Esophagus squamous epithelium (tissue), 5 donors: ENCODE results near the gene ITGB2. TPM values are rescaled to one million over a fixed set of nuclear protein-coding genes. Genes with fewer than 3 reads are reported as not detected.

Experiments
- DNase-seq: peaks from one replicate; lab custom pipeline; 2025; lab: John Stamatoyannopoulos, UW
- H3K27ac ChIP-seq, 4 donors: fragments of 200-600 bp; sonication (generic); one replicate each; pipeline ENCODE4 v1.5.1; 2016 to 2019; ENCODE audit warnings: mild to moderate bottlenecking in 1 of 4
- H3K27me3 ChIP-seq, 4 donors: fragments of 200-600 bp; sonication (generic); 1 replicate in 3 of 4; 2 replicates in 1 of 4; pipeline versions ENCODE4 v1.5.1 to v1.6.0; 2017 to 2021; ENCODE audit warnings: antibody characterized with exemption in 1 of 4
- H3K36me3 ChIP-seq, 3 donors: fragments of 200-600 bp; sonication (generic); one replicate each; pipeline ENCODE4 v1.5.1; 2016 to 2019
- H3K4me1 ChIP-seq, 3 donors: fragments of 200-600 bp; sonication (generic); one replicate each; pipeline ENCODE4 v1.5.1; 2017 to 2019
- H3K4me3 ChIP-seq, 4 donors: fragments of 200-600 bp; sonication (generic); 1 replicate in 3 of 4; 2 replicates in 1 of 4; pipeline ENCODE4 v1.5.1; 2016 to 2019; ENCODE audit warnings: mild to moderate bottlenecking in 2 of 4, moderate library complexity in 1 of 4
- H3K9me3 ChIP-seq, 3 donors: fragments of 200-600 bp; sonication (generic); one replicate each; pipeline ENCODE4 v1.5.1; 2016 to 2019
- CTCF ChIP-seq, 6 experiments: fragments of 450-650 bp in 4 of 6; fragments of 200-600 bp in 2 of 6; sonication (generic) in 2 of 6; IDR thresholded peaks; one replicate each; pipeline ENCODE4 v1.5.1; 2016 to 2019; ENCODE audit warnings: antibody characterized with exemption in 6 of 6, mild to moderate bottlenecking in 4 of 6, moderate library complexity in 4 of 6
- POLR2A ChIP-seq, 4 donors: fragments of 450-650 bp; IDR thresholded peaks; one replicate each; pipeline ENCODE4 v1.6.1; 2017; ENCODE audit warnings: antibody characterized with exemption in 4 of 4, mild to moderate bottlenecking in 4 of 4, moderate library complexity in 3 of 4
- WGBS, 2 donors: methylation state at CpG; one replicate each; pipeline ENCODE4 v1.1.5; 2018; 5-methylcytosine and 5-hydroxymethylcytosine counted together
- intact Hi-C: fragments of 100-400 bp; cut with DNase I; formaldehyde crosslinking; loops from one replicate; pipeline ENCODE4 v1.15.0; 2022
- total RNA-seq, 4 donors: library from RNA; depleted of rRNA; stranded (reverse); fragments of >200 nt; gene quantifications; one replicate each; pipeline ENCODE4 v1.1.0, GENCODE V29; 2016
- donor health status: DM: yes; HTN: yes; CAD: no.

Gene ITGB2
- total RNA-seq, 4 donors from 2014 or later = 6.6 to 47.1 (median 18.5) TPM

GRCh38 chr21:44951186-44951915 is 30.7 kb upstream of the ITGB2 start:
- no peak for DNase-seq
- peaks cover 2 to 23% (median 6%) of the 10 kb centered on the region in 3 donors for H3K4me1 ChIP-seq
- intact Hi-C loops = loop anchor here (10.0 kb wide), 1 partner anchor 483 kb away; no protein-coding TSS in a partner anchor
- H3K4me3 ChIP-seq = no peak overlapping the region
- no peaks in the 10 kb centered on the region for H3K27me3 ChIP-seq
- no peak overlapping the region for H3K27ac ChIP-seq
- WGBS, 2 donors = 79 to 88% methylated on average over 20 to 22 of the region's 31 CpGs
- H3K36me3 ChIP-seq = peaks cover 0 to 76% (median 0%) of the 10 kb centered on the region in 3 donors
- H3K9me3 ChIP-seq = no peaks in the 10 kb centered on the region
- TF ChIP-seq POLR2A (IDR thresholded peaks at IDR 0.05) (no peak), CTCF (IDR thresholded peaks at IDR 0.05) (no peak)

DNA sequence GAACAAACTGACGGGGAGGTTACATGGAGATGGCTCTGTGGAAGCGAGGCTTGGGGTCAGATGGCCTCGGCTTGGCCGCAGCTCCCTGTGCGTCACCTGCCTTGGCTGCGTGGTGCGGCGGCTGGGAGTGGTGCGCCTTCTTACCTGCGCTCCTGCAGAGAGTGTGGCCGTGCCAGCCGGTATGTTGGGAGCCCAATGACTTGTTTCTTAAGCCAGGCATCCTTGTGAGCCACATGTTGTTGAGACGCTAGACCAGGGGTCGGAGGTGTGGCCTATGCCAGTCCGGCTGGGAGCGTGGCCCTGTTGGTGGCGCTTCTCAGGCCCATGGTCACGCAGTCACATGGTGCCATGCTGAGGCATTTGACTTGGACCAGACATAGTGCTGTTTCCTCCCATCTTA is 29.7 kb upstream of the ITGB2 start:
- TF ChIP-seq POLR2A (IDR thresholded peaks at IDR 0.05) (no peak), CTCF (IDR thresholded peaks at IDR 0.05) (no peak)
- peaks cover 0 to 77% (median 0%) of the 10 kb centered on the region in 3 donors for H3K36me3 ChIP-seq
- H3K9me3 ChIP-seq = no peaks in the 10 kb centered on the region
- peaks cover 2 to 23% (median 6%) of the 10 kb centered on the region in 3 donors for H3K4me1 ChIP-seq
- DNase-seq = no peak
- no peak overlapping the region for H3K4me3 ChIP-seq
- intact Hi-C loops = loop anchor here (10.0 kb wide), 1 partner anchor 484 kb away; no protein-coding TSS in a partner anchor
- H3K27me3 ChIP-seq = no peaks in the 10 kb centered on the region
- 94 to 98% methylated on average over 6 to 18 of the region's 18 CpGs for WGBS, 2 donors
- H3K27ac ChIP-seq = no peak overlapping the region

DNA sequence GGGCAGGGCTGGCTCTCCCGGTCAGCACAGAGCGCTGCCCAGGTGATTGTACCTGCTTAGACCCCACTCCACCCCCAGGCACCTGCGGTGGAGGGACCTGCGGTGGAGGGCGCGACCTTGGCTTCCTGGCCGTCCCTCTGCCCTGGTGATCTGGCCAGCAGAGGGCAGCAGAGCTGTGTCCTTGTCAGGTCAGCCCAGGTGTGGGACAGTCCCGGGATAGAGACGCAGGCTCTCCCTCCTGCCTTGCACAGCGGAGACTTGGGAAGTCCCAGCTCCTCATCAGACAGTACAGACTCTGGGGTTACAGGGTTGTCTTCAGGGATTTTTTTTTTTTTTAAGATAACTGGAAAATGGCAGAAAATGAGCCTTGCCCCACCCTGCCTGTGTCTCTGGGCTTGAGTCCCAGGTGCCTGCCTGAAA is 29.1 kb upstream of the ITGB2 start:
- WGBS, 2 donors = 5 to 11% methylated on average over 3 to 8 of the region's 10 CpGs
- intact Hi-C loops = loop anchor here (5.0 to 10.0 kb wide), 2 partner anchors 188 to 485 kb away; no protein-coding TSS in a partner anchor
- H3K36me3 ChIP-seq = peaks cover 0 to 77% (median 0%) of the 10 kb centered on the region in 3 donors

GRCh38 chr21:44949161-44949778 is 28.6 kb upstream of the ITGB2 start:
- Histone ChIP-seq H3K9me3 (no peaks in the 10 kb centered on the region), H3K27me3 (no peaks in the 10 kb centered on the region), H3K4me1 (peaks cover 2 to 23% (median 6%) of the 10 kb centered on the region in 3 donors), H3K27ac (no peak overlapping the region), H3K4me3 (no peak overlapping the region), H3K36me3 (peaks cover 0 to 77% (median under 1%) of the 10 kb centered on the region in 3 donors)
- TF ChIP-seq CTCF (IDR thresholded peaks at IDR 0.05) = no peak
- WGBS, 2 donors = no CpG with 5 or more reads among the region's 30 CpGs
- DNase-seq = no peak
- intact Hi-C loops = loop anchor here (5.0 kb wide), 1 partner anchor 188 kb away; no protein-coding TSS in a partner anchor

More for the DNA sequence above, 29.1 kb upstream of the ITGB2 start:
- Histone ChIP-seq H3K9me3 (no peaks in the 10 kb centered on the region), H3K27ac (no peak overlapping the region), H3K4me3 (no peak overlapping the region), H3K27me3 (no peaks in the 10 kb centered on the region), H3K4me1 (peaks cover 2 to 23% (median 6%) of the 10 kb centered on the region in 3 donors)
- DNase-seq = no peak
- TF ChIP-seq POLR2A (IDR thresholded peaks at IDR 0.05) (no peak), CTCF (IDR thresholded peaks at IDR 0.05) (peak; percentile 87 to 97 (median 91))
